Transverse colon (tissue), 4 donors: ENCODE results near the gene FXYD2.

Source experiments
- EP300 ChIP-seq: sonication (generic); formaldehyde crosslinking; IDR thresholded peaks from one replicate; pipeline ENCODE4 v1.6.1; 2017; ENCODE audit warnings: antibody characterized with exemption, low read depth
- POLR2AphosphoS5 ChIP-seq, 3 donors: sonication (generic); formaldehyde crosslinking; IDR thresholded peaks; one replicate each; pipeline ENCODE4 v1.6.1; 2016; ENCODE audit warnings: antibody characterized with exemption in 3 of 3
- TF ChIP-seq, protein P1 (sequence below), 5 experiments: fragments of 200-600 bp in 3 of 5; fragments of 450-650 bp in 2 of 5; sonication (generic) in 3 of 5; IDR thresholded peaks; 1 replicate in 2 of 5; 2 replicates in 3 of 5; pipeline ENCODE4 v1.5.1; 2016 to 2017; ENCODE audit warnings: antibody characterized with exemption in 5 of 5, inconsistent platforms in 3 of 5, mild to moderate bottlenecking in 2 of 5, moderate library complexity in 1 of 5

DNA sequence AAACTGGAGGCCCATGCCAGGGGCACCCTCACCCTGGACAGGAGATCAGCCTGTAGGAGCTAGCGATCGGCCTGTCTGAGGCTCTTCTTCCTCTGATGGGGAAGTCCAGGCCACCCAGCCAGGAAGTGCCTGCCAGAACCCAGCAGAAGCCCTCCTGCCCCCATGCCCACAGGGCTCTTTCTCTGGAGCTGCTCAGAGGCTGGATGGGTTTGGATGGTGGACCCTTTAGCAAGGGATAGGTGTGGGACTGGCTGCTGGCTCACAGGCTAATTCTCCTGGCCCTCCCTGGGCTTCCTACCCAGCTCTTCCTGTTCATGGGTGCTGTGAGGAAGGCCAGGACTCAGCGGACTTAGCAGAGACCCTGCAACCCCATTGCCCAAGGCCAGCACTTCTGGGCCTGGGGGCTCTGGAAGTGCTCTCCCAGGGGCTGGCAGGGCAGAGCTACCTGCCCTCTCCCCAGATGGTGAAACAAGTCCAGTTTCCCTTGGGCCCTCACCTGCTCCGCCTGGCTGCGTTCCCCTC, 7.6 kb downstream of the FXYD2 start:
- TF ChIP-seq EP300 (no peak), POLR2AphosphoS5 (IDR thresholded peaks at IDR 0.05) (no peak)
- TF ChIP-seq, protein P1, sequence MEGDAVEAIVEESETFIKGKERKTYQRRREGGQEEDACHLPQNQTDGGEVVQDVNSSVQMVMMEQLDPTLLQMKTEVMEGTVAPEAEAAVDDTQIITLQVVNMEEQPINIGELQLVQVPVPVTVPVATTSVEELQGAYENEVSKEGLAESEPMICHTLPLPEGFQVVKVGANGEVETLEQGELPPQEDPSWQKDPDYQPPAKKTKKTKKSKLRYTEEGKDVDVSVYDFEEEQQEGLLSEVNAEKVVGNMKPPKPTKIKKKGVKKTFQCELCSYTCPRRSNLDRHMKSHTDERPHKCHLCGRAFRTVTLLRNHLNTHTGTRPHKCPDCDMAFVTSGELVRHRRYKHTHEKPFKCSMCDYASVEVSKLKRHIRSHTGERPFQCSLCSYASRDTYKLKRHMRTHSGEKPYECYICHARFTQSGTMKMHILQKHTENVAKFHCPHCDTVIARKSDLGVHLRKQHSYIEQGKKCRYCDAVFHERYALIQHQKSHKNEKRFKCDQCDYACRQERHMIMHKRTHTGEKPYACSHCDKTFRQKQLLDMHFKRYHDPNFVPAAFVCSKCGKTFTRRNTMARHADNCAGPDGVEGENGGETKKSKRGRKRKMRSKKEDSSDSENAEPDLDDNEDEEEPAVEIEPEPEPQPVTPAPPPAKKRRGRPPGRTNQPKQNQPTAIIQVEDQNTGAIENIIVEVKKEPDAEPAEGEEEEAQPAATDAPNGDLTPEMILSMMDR (IDR thresholded peaks at IDR 0.05): no peak
